Endodermal cell (in vitro differentiated cells): Measurements from ENCODE around the gene TMEM204. TPM values are rescaled to one million over a fixed set of nuclear protein-coding genes. Genes with fewer than 3 reads are reported as not detected.

Experiments used
- DNase-seq: peaks from one replicate; pipeline ENCODE4 v3.0.0-alpha.2; 2017
- H3K27ac ChIP-seq: 2 replicates; pipeline ENCODE4 v1.5.1; 2013; ENCODE audit warnings: mild to moderate bottlenecking, low read depth, low read length, moderate library complexity
- H3K27me3 ChIP-seq: 2 replicates; pipeline ENCODE4 v1.6.1; 2013; ENCODE audit warnings: mild to moderate bottlenecking, low read length, moderate library complexity; ENCODE audit not compliant: insufficient read depth, control insufficient read depth, poor library complexity, severe bottlenecking
- H3K36me3 ChIP-seq: 2 replicates; pipeline ENCODE4 v1.7.0; 2013; ENCODE audit warnings: mild to moderate bottlenecking, low read length, moderate library complexity; ENCODE audit not compliant: control insufficient read depth, insufficient read depth
- H3K4me1 ChIP-seq: one replicate; pipeline ENCODE4 v1.7.0; 2013; ENCODE audit warnings: low read length; ENCODE audit not compliant: control insufficient read depth, insufficient read depth
- H3K4me3 ChIP-seq: 2 replicates; pipeline ENCODE4 v1.5.1; 2013; ENCODE audit warnings: mild to moderate bottlenecking, low read length, moderate library complexity
- H3K9ac ChIP-seq: 2 replicates; pipeline ENCODE4 v1.6.1; 2013; ENCODE audit warnings: mild to moderate bottlenecking, low read length, moderate library complexity; ENCODE audit not compliant: poor library complexity, severe bottlenecking; ENCODE audit errors: extremely low read depth
- H3K9me3 ChIP-seq: 2 replicates; pipeline ENCODE4 v1.6.1; 2013; ENCODE audit warnings: mild to moderate bottlenecking, low read length, moderate library complexity; ENCODE audit not compliant: control insufficient read depth
- H3K27ac Mint-ChIP-seq: 2 replicates; pipeline ENCODE4 v1.8.0; 2020; ENCODE audit warnings: mixed read lengths
- H3K27me3 Mint-ChIP-seq: 2 replicates; pipeline ENCODE4 v1.8.0; 2021; ENCODE audit warnings: mild to moderate bottlenecking, mixed read lengths; ENCODE audit not compliant: insufficient read depth
- H3K36me3 Mint-ChIP-seq: 2 replicates; pipeline ENCODE4 v1.8.0; 2020; ENCODE audit warnings: low read depth, mixed read lengths
- H3K4me1 Mint-ChIP-seq: 2 replicates; pipeline ENCODE4 v1.8.0; 2020; ENCODE audit warnings: mixed read lengths
- H3K4me3 Mint-ChIP-seq: 2 replicates; pipeline ENCODE4 v1.8.0; 2020; ENCODE audit warnings: mild to moderate bottlenecking, moderate library complexity, mixed read lengths
- H3K9me3 Mint-ChIP-seq: 2 replicates; pipeline ENCODE4 v1.8.0; 2020; ENCODE audit warnings: mild to moderate bottlenecking, mixed read lengths
- WGBS, 2 experiments: methylation state at CpG; one replicate each; pipeline versions ENCODE4 v1.1.5 to v1.1.7; 2013; ENCODE audit warnings: missing lambda C conversion rate in 2 of 2, mixed read lengths in 1 of 2; ENCODE audit not compliant: insufficient coverage in 1 of 2, insufficient read length in 1 of 2; 5-methylcytosine and 5-hydroxymethylcytosine counted together
- total RNA-seq, 2 donors: library from RNA; stranded (reverse); fragmentation: NEBNext Ultra II Directional in 1 of 2; extraction: Animal tissue kit (Norgen Biotek cat#: 25700) in 1 of 2; gene quantifications; 2 replicates in 1 of 2; 3 replicates in 1 of 2; pipeline ENCODE4 v1.2.1, GENCODE V29; 2021
- TF ChIP-seq, protein P1 (sequence below): fragments of 200-600 bp; sonication (generic); conservative IDR thresholded peaks from 2 replicates; pipeline ENCODE4 v1.5.0; 2021; ENCODE audit warnings: antibody characterized with exemption, mild to moderate bottlenecking

Gene TMEM204
- total RNA-seq, 2 donors from 2014 or later = not detected

DNA sequence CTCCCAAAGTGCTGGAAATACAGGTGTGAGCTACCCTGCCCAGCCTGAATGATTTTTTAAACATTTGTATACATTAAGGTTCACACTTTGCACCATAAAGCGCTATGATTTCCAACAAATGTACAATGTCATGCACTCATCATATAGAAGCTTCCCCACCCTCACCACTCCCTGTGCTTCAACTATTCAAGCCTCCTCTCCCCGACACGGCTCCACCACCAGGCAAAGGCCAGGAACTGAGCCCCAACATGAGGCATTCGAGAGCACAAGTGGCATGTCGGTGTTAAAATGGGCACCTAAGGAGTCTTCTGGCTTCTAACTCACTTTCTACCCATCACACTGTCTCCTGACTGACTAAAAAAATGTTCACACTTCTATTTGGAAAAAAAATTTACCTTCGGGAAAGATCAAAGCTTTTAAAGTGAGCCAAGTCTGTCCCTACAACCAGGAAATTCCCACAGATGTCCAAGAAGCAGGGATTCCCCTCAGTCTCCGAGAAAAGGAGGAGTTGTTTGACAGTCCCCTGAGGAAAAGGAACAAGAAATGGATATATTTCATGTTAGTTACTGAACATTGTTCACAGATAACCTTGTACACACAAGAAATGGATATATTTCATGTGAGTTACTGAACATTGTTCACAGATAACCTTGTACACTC lies 37.7 kb downstream of the TMEM204 start:
- Histone ChIP-seq H3K4me1 (no peaks in the 10 kb centered on the region), H3K4me3 (no peak overlapping the region), H3K9me3 (no peaks in the 10 kb centered on the region), H3K36me3 (no peaks in the 10 kb centered on the region), H3K9ac (no peak overlapping the region), H3K27me3 (no peaks in the 10 kb centered on the region), H3K27ac (no peak overlapping the region)
- no peak for DNase-seq
- TF ChIP-seq, protein P1, sequence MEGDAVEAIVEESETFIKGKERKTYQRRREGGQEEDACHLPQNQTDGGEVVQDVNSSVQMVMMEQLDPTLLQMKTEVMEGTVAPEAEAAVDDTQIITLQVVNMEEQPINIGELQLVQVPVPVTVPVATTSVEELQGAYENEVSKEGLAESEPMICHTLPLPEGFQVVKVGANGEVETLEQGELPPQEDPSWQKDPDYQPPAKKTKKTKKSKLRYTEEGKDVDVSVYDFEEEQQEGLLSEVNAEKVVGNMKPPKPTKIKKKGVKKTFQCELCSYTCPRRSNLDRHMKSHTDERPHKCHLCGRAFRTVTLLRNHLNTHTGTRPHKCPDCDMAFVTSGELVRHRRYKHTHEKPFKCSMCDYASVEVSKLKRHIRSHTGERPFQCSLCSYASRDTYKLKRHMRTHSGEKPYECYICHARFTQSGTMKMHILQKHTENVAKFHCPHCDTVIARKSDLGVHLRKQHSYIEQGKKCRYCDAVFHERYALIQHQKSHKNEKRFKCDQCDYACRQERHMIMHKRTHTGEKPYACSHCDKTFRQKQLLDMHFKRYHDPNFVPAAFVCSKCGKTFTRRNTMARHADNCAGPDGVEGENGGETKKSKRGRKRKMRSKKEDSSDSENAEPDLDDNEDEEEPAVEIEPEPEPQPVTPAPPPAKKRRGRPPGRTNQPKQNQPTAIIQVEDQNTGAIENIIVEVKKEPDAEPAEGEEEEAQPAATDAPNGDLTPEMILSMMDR = no peak
- Mint-ChIP-seq H3K27me3 (no peaks in the 10 kb centered on the region), H3K4me1 (no peaks in the 10 kb centered on the region), H3K9me3 (peaks cover 3% of the 10 kb centered on the region), H3K4me3 (no peak overlapping the region), H3K27ac (no peak overlapping the region), H3K36me3 (peaks cover 24% of the 10 kb centered on the region)
- WGBS, 2 experiments = 85 to 90% methylated on average over 6 to 7 of the region's 7 CpGs

DNA sequence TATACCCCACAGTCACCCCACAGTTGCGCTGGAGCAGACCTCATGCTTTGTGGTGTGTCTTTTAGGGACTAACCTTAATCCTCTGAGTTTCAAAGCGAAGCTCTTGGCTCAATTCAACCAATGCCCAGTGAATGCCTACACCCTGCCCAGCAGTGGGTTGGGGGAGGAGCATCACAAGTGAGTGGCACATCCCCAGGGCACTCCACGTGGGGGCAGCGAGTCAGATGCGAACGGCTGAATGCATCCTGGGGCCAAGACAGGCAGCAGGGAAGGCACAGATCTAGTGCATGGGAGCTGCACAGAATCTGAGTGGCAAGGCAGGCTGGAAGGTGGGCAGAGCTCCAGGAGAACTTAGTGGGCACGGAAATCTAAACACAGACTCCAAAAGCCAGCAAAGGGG lies 39.2 kb downstream of the TMEM204 start:
- Histone ChIP-seq H3K9me3 (no peaks in the 10 kb centered on the region), H3K4me1 (no peaks in the 10 kb centered on the region), H3K9ac (no peak overlapping the region), H3K4me3 (no peak overlapping the region), H3K36me3 (no peaks in the 10 kb centered on the region), H3K27me3 (no peaks in the 10 kb centered on the region), H3K27ac (no peak overlapping the region)
- Mint-ChIP-seq H3K4me3 (no peak overlapping the region), H3K4me1 (no peaks in the 10 kb centered on the region), H3K27ac (no peak overlapping the region), H3K9me3 (peaks cover 3% of the 10 kb centered on the region), H3K27me3 (no peaks in the 10 kb centered on the region), H3K36me3 (peaks cover 33% of the 10 kb centered on the region)
- WGBS, 2 experiments = 88 to 91% methylated on average over 7 of the region's 7 CpGs
- DNase-seq = no peak
- TF ChIP-seq, protein P1 = no peak

DNA sequence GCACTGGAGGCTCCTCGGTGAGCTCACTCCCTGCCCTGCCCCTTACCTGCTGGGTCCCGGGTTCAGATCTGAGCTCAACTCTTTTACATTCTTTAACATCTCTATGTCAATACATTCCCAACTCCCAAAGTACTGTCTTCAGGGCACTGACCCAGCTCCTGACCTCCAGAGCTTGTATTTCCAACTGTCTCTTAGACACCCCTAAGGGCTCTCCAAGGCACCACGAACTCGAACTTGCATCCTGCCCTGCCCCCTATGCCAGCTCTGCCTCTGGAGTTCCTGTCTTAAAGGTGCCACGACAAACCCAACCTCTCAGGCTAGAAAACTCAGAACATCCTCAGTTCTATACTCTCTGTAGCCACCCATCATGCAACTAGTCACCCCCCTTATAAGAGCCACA lies 39.8 kb downstream of the TMEM204 start:
- peaks cover 3% of the 10 kb centered on the region for H3K9me3 Mint-ChIP-seq
- TF ChIP-seq, protein P1 = no peak
- H3K27ac Mint-ChIP-seq = no peak overlapping the region
- no peak overlapping the region for H3K4me3 ChIP-seq
- H3K9ac ChIP-seq = no peak overlapping the region
- H3K27me3 ChIP-seq = no peaks in the 10 kb centered on the region
- 87 to 100% methylated on average over 2 to 5 of the region's 5 CpGs for WGBS, 2 experiments
- no peak overlapping the region for H3K27ac ChIP-seq
- peaks cover 31% of the 10 kb centered on the region for H3K36me3 Mint-ChIP-seq
- H3K27me3 Mint-ChIP-seq = no peaks in the 10 kb centered on the region
- H3K4me3 Mint-ChIP-seq = no peak overlapping the region
- no peaks in the 10 kb centered on the region for H3K4me1 Mint-ChIP-seq
- H3K36me3 ChIP-seq = no peaks in the 10 kb centered on the region
- no peaks in the 10 kb centered on the region for H3K4me1 ChIP-seq
- no peaks in the 10 kb centered on the region for H3K9me3 ChIP-seq
- no peak for DNase-seq
